HEK293T (cell line): Measurements from ENCODE around the gene FARP1.

Experiments
- CTCF ChIA-PET: fragments of 350-600 bp; formaldehyde crosslinking; extraction: SDS; loops from one replicate; lab custom pipeline; 2021; ENCODE audit warnings: antibody characterized with exemption, inconsistent platforms; lab: Yijun Ruan, JAX
- POLR2A ChIA-PET: fragments of 350-600 bp; formaldehyde crosslinking; extraction: SDS; loops from one replicate; lab custom pipeline; 2020; ENCODE audit warnings: antibody characterized with exemption, inconsistent platforms; lab: Yijun Ruan, JAX
- DNase-seq: peaks from one replicate; pipeline ENCODE4 v3.0.0; 2012; ENCODE audit warnings: mixed read lengths; ENCODE audit errors: extremely low spot score
- ARNT ChIP-seq: fragments of 450-650 bp; IDR thresholded peaks from 2 replicates; pipeline ENCODE4 v1.6.1; 2017; ENCODE audit warnings: mild to moderate bottlenecking
- BHLHE40 ChIP-seq: fragments of 450-650 bp; IDR thresholded peaks from 2 replicates; pipeline ENCODE4 v1.6.1; 2016; ENCODE audit warnings: mild to moderate bottlenecking, moderate library complexity, borderline replicate concordance
- CTBP1 ChIP-seq: fragments of 450-650 bp; IDR thresholded peaks from 2 replicates; pipeline ENCODE4 v1.6.1; 2016; ENCODE audit warnings: borderline replicate concordance
- ELF4 ChIP-seq: fragments of 450-650 bp; IDR thresholded peaks from 2 replicates; pipeline ENCODE4 v1.6.1; 2017; ENCODE audit warnings: antibody characterized with exemption
- FOXA1 ChIP-seq: fragments of 450-650 bp; IDR thresholded peaks from 2 replicates; pipeline ENCODE4 v1.6.1; 2016; ENCODE audit warnings: mild to moderate bottlenecking
- FOXK2 ChIP-seq: fragments of 450-650 bp; IDR thresholded peaks from 2 replicates; pipeline ENCODE4 v1.6.1; 2016; ENCODE audit warnings: mild to moderate bottlenecking
- FOXM1 ChIP-seq: fragments of 450-650 bp; IDR thresholded peaks from 2 replicates; pipeline ENCODE4 v1.6.1; 2017; ENCODE audit warnings: mild to moderate bottlenecking, borderline replicate concordance
- HDGF ChIP-seq: fragments of 450-650 bp; IDR thresholded peaks from 2 replicates; pipeline ENCODE4 v1.6.1; 2017; ENCODE audit warnings: antibody characterized with exemption, borderline replicate concordance
- L3MBTL2 ChIP-seq: fragments of 450-650 bp; conservative IDR thresholded peaks from 2 replicates; pipeline ENCODE4 v1.6.1; 2016; ENCODE audit warnings: mild to moderate bottlenecking
- LEF1 ChIP-seq: fragments of 450-650 bp; IDR thresholded peaks from 2 replicates; pipeline ENCODE4 v1.6.1; 2017; ENCODE audit warnings: mild to moderate bottlenecking, borderline replicate concordance
- NFRKB ChIP-seq: fragments of 450-650 bp; IDR thresholded peaks from 2 replicates; pipeline ENCODE4 v1.6.1; 2016; ENCODE audit warnings: mild to moderate bottlenecking, moderate library complexity
- SP1 ChIP-seq: fragments of 450-650 bp; IDR thresholded peaks from 2 replicates; pipeline ENCODE4 v1.6.1; 2017
- SUZ12 ChIP-seq: fragments of 450-650 bp; IDR thresholded peaks from 2 replicates; pipeline ENCODE4 v1.6.1; 2016; ENCODE audit warnings: mild to moderate bottlenecking
- TARDBP ChIP-seq: fragments of 450-650 bp; IDR thresholded peaks from 2 replicates; pipeline ENCODE4 v1.6.1; 2016
- ZNF384 ChIP-seq: fragments of 450-650 bp; IDR thresholded peaks from 2 replicates; pipeline ENCODE4 v1.6.1; 2016
- TF ChIP-seq, protein P1 (sequence below): fragments of 450-650 bp; IDR thresholded peaks from 2 replicates; pipeline ENCODE4 v1.6.1; 2016

FARP1 gene

DNA sequence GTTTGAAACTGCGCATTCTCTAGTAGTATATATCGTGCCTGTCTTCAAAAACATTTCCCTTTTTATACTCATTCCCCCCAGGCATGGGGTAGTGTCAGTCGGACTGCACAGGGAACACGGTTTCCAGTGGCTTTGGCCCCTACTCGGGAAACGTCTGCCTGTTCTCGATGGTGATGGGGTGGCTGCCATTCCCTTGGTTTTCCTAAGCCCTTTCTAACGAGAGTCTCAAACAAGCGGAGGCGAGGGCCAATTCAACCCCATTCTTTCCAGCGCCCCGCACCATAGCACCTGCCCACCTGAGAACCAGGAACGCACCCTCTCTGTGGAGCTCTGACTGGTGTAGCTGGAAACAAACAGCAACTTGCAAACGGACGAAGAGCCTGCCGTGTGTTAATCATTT, 306.4 kb downstream of the FARP1 start:
- POLR2A ChIA-PET = no interaction called here
- TF ChIP-seq HDGF (no peak), ZNF384 (no peak), CTBP1 (no peak), TARDBP (no peak), BHLHE40 (no peak), SUZ12 (no peak), LEF1 (no peak), ELF4 (no peak), FOXM1 (no peak), ARNT (no peak), NFRKB (no peak), L3MBTL2 (no peak), FOXA1 (no peak), SP1 (no peak), FOXK2 (no peak)
- TF ChIP-seq, protein P1, sequence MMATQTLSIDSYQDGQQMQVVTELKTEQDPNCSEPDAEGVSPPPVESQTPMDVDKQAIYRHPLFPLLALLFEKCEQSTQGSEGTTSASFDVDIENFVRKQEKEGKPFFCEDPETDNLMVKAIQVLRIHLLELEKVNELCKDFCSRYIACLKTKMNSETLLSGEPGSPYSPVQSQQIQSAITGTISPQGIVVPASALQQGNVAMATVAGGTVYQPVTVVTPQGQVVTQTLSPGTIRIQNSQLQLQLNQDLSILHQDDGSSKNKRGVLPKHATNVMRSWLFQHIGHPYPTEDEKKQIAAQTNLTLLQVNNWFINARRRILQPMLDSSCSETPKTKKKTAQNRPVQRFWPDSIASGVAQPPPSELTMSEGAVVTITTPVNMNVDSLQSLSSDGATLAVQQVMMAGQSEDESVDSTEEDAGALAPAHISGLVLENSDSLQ = no peak
- CTCF ChIA-PET = no interaction called here
- no peak for DNase-seq

DNA sequence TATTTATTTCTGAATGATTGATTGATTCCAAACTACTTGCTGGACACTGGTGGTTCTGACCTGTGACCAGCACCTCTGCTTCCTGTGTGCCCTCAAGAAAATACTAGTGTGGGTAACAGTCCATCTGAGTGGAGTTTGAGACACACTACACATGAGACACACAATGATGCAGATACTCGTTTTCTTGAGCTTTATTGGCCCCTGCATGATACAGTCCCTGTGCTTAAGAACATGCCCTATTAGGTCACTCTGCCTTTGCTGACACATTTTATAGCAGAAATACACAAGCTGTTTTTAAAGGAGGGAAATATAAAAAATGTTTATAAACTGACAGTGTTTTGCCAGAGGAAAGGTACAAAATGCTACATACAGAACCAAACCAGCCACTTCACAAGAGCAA, 307.1 kb downstream of the FARP1 start:
- TF ChIP-seq LEF1 (no peak), FOXA1 (no peak), TARDBP (no peak), FOXK2 (no peak), ELF4 (no peak), ARNT (no peak), SP1 (no peak), CTBP1 (no peak), SUZ12 (no peak)
- TF ChIP-seq, protein P1 = no peak
- POLR2A ChIA-PET = no interaction called here
- DNase-seq = no peak
- CTCF ChIA-PET = interaction anchor here (1.3 to 1.6 kb wide), 2 partner anchors 204 to 223 kb away, joined by 5 to 6 read pairs; no protein-coding TSS in a partner anchor

- CTCF ChIA-PET = interaction anchor here (1.3 to 1.6 kb wide), 2 partner anchors 203 to 223 kb away, joined by 5 to 6 read pairs; no protein-coding TSS in a partner anchor
- TF ChIP-seq SUZ12 (no peak), TARDBP (no peak), FOXM1 (no peak), FOXK2 (no peak), HDGF (no peak), CTBP1 (no peak), FOXA1 (no peak), L3MBTL2 (no peak), BHLHE40 (no peak), ELF4 (no peak), NFRKB (no peak), SP1 (no peak), ZNF384 (no peak), ARNT (no peak)
- TF ChIP-seq, protein P1 = no peak
- POLR2A ChIA-PET = no interaction called here
- DNase-seq = no peak
These were observed 307.7 kb downstream of the FARP1 start for GRCh38 chr13:98450539-98451111.

GRCh38 chr13:98451676-98452470, 309.0 kb downstream of the FARP1 start:
- TF ChIP-seq ZNF384 = no peak
- TF ChIP-seq, protein P1 = no peak
- TF ChIP-seq FOXK2 = no peak
- no peak for TF ChIP-seq TARDBP
- no peak for TF ChIP-seq ELF4
- no peak for TF ChIP-seq L3MBTL2
- no peak for TF ChIP-seq FOXA1
- TF ChIP-seq LEF1 = no peak
- TF ChIP-seq NFRKB = no peak
- no peak for TF ChIP-seq SUZ12
- TF ChIP-seq HDGF = no peak
- no peak for TF ChIP-seq BHLHE40
- TF ChIP-seq SP1 = no peak
- no peak for TF ChIP-seq FOXM1
- no peak for TF ChIP-seq CTBP1
- POLR2A ChIA-PET = no interaction called here
- CTCF ChIA-PET = no interaction called here
- DNase-seq = no peak
